ENCODE measurements around the gene GAL3ST3. TPM values are rescaled to one million over a fixed set of nuclear protein-coding genes. Genes with fewer than 3 reads are reported as not detected.
"Not testable (repeated sequence)": the region's sequence is repeated elsewhere in the genome, so short reads cannot be mapped to it uniquely, and the experiment has no call there.

The GAL3ST3 gene
- total RNA-seq, 1 donor from 2014 or later = 14.0 TPM

DNA sequence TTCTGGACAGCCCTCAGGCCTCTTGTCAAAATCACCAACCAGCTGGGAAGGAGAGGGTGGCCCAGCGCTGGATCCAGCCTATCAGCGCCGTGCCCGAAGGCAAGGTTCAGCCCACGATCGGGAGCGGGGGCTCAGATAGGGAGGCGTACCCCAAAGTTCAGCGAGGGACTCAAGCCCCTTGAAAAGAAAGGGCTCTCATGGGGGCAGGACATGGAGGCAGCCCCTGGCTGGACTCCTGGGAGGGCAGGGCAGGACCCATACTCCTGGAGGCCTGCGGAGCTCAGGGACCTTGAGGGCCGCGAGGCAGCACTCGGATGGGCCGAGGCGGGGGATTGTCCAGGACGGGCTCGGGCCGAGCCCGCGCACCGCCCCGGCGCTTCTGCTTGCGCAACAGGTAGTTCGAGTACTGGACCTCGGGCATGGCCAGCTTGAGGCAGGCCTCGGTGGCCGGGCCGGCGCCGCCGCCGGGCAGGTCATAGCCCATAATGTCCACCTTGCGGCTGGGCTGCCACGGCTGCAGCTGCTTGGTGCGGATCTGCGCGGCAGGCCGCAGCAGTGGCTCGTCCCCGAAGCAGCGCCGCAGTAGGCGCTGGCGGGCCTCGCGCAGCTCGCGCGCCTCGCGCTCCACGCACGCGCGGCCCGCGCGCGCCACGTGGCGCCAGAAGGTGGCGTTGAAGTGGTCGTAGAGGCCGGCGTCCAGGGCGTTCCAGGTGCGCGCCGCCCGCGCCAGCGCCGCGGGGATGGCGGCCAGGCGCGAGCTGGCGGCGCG lies 6.5 kb downstream of the GAL3ST3 start:
- no peak for DNase-seq

- DNase-seq = no peak
Measured at GRCh38 chr11:66039765-66040164, 9.2 kb downstream of the GAL3ST3 start.

- no peak for DNase-seq
Measured at GRCh38 chr11:66037327-66037726, 11.6 kb downstream of the GAL3ST3 start.

- no peak for DNase-seq
Measured at GRCh38 chr11:66036334-66036710, 12.6 kb downstream of the GAL3ST3 start.

DNA sequence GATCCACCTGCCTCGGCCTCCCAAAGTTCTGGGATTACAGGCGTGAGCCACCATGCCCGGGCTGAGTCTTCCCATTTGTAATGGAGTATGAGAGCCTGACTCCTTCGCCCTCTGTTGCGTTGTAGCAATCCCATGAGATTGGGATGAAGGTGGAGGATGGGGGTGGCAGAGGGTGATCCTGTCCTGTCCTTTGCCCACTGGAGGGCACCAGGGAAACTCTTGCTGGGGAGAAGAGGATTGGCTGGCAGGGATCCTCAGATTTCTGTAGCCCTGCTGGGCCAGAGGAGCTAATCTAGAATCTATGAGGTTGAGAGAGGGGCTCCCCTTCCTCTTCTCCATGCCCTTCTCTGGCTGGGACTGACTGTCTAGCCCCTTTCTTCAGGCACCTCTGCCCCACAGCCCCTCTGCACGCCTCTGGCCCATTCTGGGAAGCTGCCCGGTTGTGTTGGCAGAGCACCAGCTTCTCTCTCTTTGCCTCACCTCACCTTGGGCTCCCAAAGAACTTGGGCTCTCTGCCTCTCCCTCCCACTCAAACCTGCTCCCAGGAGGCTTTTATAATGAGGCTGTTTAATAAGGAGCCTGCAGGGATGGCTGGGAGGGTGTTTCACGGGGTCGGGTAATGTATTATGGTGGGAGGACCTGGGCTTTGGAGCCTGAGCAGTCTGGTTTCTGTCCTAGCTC lies 13.2 kb downstream of the GAL3ST3 start:
- DNase-seq = no peak

GRCh38 chr11:66032957-66033735 lies 15.8 kb downstream of the GAL3ST3 start:
- DNase-seq = no peak

DNA sequence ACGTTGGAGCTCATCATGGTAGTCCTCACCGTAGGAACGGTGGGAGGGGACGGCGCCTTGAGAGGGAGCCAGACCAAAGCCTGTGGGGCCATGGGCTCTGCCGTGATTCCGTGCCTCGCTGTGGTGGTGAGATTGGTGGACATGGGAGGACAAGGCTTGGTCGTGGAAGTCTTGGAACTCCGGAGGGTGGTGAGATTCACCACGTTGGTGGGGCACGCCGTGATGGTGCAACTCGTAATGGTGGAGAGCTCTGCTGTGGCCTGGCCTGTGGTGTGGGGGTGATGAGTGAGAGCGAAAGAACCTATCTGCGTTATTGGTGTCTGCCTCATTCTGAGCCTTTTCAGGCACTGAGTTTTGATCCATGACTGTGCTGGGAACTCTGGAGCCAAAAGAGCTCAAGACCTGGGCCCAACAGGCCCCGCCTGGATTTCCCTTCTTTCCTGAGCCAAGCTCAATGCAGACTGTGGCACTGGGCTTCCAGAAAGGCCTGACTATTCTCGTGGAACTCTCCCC lies 22.9 kb downstream of the GAL3ST3 start, which contains the start of gene CATSPER1:
CATSPER1 (minus strand) TSS at position 463 of the 513 bp plus-strand sequence; CDS start at position 363, 100 bp downstream.
- DNase-seq = no peak

DNA sequence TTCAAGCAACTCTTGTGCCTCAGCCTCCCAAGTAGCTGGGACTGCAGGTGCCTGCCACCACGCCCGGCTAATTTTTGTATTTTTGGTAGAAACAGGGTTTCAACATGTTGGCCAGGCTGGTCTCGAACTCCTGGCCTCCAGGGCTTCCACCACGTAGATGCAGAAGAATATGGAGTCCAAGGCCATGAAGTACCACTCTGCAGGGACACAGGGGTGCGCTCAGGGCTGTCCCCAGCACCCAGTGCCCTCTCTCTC lies 25.8 kb downstream of the GAL3ST3 start:
- DNase-seq = not testable (repeated sequence)

DNA sequence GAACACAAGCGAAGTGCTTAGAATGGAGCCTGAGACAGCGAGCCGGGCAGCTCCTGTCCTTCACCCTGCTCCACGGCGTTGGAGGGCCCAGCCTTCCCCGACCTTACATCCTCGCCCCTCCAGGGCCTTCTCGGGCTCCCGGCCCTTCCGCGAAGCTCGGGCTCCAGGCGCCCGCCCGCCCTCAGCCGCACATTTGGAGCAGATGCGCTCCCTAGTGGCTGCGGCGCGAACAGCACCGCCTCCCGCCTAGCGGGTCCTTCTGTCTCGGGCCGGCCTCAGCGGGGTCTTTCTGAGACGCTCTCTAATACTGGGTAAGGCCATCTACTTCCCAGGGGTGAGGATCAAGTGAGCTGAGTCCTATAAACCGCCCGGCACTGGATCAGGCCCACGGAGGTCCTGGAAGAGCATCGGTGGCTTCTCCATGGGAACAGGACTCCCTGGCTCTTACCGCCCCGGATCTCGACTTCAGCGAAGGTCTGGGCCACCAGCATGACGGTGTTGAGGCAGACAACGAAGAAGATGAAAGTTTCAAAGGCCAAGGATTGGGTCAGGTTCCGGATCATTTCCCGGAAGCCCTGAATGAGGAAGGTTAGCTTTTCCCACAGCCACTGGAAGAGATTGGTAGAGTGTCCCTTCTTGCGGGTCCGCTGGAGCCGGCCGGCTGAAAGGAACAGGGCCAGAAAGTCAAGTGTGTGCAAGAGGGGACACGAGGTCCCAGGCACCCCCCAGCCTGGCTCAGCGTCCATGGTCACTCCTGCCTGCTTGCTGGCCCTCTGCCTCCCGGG lies 26.4 kb downstream of the GAL3ST3 start:
- no peak for DNase-seq

- DNase-seq = no peak
Measured at GRCh38 chr11:66020618-66021357, 28.2 kb downstream of the GAL3ST3 start.

GRCh38 chr11:66020212-66020611 lies 28.7 kb downstream of the GAL3ST3 start:
- DNase-seq = no peak

DNA sequence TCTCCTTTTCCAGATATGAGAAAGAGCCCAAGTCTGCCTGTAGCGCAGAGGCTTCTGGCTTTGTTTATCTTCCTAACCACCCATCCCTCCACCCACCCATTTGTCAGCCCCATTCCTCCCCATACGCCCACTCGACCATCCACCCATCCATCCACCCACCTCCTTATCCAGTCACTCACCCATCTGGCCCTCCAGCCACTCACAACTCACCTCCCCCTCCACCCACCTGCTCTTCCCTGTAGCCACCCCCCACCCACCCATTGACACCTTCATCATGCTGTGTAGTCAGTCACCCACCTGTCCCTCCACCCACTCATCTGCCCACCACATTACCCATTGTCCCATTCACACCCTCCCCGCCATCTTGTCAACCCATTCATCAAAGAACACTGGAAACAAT lies 31.6 kb downstream of the GAL3ST3 start:
- DNase-seq = no peak

GRCh38 chr11:66016793-66017177 lies 32.2 kb downstream of the GAL3ST3 start:
- no peak for DNase-seq

DNA sequence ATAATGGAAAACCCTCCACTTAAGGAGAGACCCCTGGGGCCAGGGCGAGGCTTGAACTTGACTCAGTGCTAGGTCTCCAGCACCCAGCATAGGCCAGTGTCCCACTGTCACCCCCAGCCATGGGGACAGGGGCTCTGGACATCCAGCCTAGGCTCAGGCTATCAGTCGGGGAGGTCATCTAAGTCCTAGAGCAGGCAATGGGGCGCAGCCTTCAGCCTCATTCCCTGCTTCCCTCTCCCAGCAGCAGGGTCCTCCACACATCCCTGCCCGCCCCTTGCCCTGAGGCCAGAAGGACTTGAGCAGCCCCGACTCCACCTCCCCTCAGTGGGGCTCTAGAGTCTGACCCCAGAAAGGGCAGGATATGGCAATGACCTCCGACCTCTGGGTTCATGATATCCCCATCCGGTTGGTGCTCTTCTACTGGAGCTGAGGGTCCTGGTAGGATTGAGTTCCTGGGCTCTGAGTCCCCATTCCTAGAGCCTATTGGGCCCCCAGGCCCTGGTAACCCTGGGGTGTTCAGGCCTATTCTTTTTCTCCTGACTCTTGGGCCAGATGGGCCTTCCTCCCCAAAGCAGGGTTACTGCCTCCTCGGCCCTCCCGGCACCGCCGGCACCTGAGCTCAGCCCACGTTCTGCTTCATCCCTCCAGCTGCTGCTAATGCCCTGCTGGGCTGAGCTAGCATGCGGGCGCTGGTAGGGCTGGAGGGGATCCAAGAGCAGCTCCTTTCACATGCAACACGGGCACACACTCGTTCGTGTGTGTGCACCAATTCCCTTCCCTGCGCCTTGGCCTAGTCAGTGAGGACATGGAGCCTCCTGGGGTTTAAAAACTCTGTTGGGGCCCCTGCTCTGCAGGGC lies 32.8 kb downstream of the GAL3ST3 start:
- no peak for DNase-seq

DNA sequence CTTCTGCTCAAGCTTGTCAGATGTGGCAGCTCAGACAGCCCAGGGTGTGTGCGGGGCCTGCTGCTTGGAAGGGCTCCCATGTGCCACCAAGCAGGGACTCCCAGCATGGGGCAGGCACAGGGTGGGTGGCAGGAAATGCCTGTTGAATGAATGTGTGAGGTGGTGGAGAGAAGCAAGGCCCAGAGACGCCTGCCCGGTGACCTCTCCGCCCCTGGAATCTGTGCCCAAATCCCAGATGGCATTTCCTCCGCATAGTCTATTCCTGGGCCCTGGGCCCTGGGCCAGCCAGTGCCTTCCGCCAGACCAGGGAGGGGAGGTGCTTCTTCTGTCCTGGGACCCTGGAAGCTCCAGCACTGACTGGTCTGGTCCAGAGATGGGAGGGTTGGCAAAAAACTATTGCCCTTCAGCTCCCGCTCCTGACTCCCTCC lies 33.5 kb downstream of the GAL3ST3 start:
- DNase-seq = no peak

DNA sequence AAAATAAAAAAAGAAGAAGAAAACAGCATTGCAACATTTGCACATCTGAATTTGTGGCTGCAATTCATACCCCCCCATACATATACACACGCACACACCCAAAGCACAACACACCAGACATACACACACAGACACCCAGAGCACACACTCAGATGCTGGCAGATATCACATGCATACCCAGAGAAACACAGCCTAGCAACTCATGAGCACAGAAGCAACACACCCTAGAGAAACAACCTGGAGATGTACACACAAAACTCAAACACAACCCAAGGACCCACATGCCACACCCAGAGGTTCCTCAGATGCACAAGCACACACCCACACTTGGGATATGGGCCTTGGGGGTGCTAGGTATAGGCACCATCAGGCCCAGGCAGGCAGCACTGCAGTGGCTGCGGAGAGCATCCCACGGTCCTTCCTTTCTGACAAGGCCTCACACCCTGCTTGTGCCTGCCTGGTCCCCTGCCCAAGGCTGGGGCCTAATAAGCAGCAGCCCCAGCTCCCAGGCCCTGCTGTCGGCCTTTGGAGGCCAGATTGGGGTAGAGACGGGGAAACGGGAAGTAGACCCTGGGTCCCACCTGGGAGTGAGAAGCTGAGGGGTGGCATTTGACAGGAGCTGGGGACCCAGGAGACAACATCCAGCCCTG lies 34.0 kb downstream of the GAL3ST3 start:
- no peak for DNase-seq

- DNase-seq = no peak
Measured at GRCh38 chr11:66013762-66014100, 35.2 kb downstream of the GAL3ST3 start.

- no peak for DNase-seq
Measured at GRCh38 chr11:66012946-66013761, 35.8 kb downstream of the GAL3ST3 start.

GRCh38 chr11:66012371-66012945 lies 36.5 kb downstream of the GAL3ST3 start:
- DNase-seq = no peak

Measured in occipital lobe (tissue), 2 donors.